Aorta (tissue), 5 donors: ENCODE results near the gene SH3BGRL2. TPM values are rescaled to one million over a fixed set of nuclear protein-coding genes. Genes with fewer than 3 reads are reported as not detected.

ENCODE experiments used
- ATAC-seq: fragments of 200-7000 bp; cut with Tn5 transposase; one replicate; pipeline ENCODE4 v1.9.1; 2022; ENCODE audit warnings: moderate library complexity; ENCODE audit not compliant: low FRiP score
- DNase-seq, 2 donors: peaks; one replicate each; pipeline ENCODE4 v3.0.0-alpha.2; 2020
- H3K27ac ChIP-seq, 2 donors: one replicate each; pipeline ENCODE4 v1.5.1; 2013; ENCODE audit warnings: low read length in 2 of 2, mild to moderate bottlenecking in 2 of 2, moderate library complexity in 2 of 2, control low read depth in 1 of 2, inconsistent platforms in 1 of 2, low read depth in 1 of 2
- H3K27me3 ChIP-seq, 2 donors: one replicate each; pipeline ENCODE4 v1.6.1; 2013; ENCODE audit warnings: control low read depth in 1 of 2, low read length in 1 of 2, mild to moderate bottlenecking in 1 of 2, moderate library complexity in 1 of 2; ENCODE audit not compliant: insufficient read depth in 2 of 2, control insufficient read depth in 1 of 2
- H3K36me3 ChIP-seq, 2 donors: one replicate each; pipeline ENCODE4 v1.6.1; 2013; ENCODE audit warnings: control low read depth in 1 of 2, low read length in 1 of 2, mild to moderate bottlenecking in 1 of 2; ENCODE audit not compliant: insufficient read depth in 2 of 2, control insufficient read depth in 1 of 2
- H3K4me1 ChIP-seq, 2 donors: one replicate each; pipeline ENCODE4 v1.6.1; 2013; ENCODE audit warnings: low read length in 2 of 2, control low read depth in 1 of 2, mild to moderate bottlenecking in 1 of 2, moderate library complexity in 1 of 2; ENCODE audit not compliant: insufficient read depth in 2 of 2, control insufficient read depth in 1 of 2
- H3K4me3 ChIP-seq, 2 donors: one replicate each; pipeline ENCODE4 v1.5.1; 2013; ENCODE audit warnings: low read length in 2 of 2, control low read depth in 1 of 2, mild to moderate bottlenecking in 1 of 2
- H3K9me3 ChIP-seq: one replicate; pipeline ENCODE4 v1.6.1; 2013; ENCODE audit warnings: mild to moderate bottlenecking, low read length; ENCODE audit not compliant: control insufficient read depth
- WGBS, 2 donors: extraction: QIAGEN DNeasy Blood & Tissue Kit; methylation state at CpG; one replicate each; pipeline ENCODE4 v1.1.7; 2013; 5-methylcytosine and 5-hydroxymethylcytosine counted together
- intact Hi-C, 2 donors: fragments of 100-400 bp; cut with DNase I; formaldehyde crosslinking; loops; one replicate each; pipeline versions ENCODE4 v1.14.2 to v1.15.0; 2022
- polyA plus RNA-seq, 2 donors: library from polyadenylated mRNA; stranded (reverse); fragments of 200-250 nt; gene quantifications; one replicate each; pipeline ENCODE4 v1.2.3, GENCODE V29; 2013
- total RNA-seq, 2 donors: library from RNA; stranded (reverse); fragmentation: NEBNext Ultra II Directional; extraction: Animal tissue kit (Norgen Biotek cat#: 25700); gene quantifications; one replicate each; pipeline ENCODE4 v1.2.1, GENCODE V29; 2021
- donor health status: healthy with polysubstance abuse.
- donor health status: Bipolar disorder and iron deficiency.
- donor health status: DM: no; HTN: no; CAD: no.
- donor health status: DM: no; HTN: no; CAD: no.
- donor health status: DM: yes; HTN: yes; CAD: no.

SH3BGRL2 gene
- total and polyA plus RNA-seq, 4 donors = 1.8 to 23.7 (median 20.8) TPM

DNA sequence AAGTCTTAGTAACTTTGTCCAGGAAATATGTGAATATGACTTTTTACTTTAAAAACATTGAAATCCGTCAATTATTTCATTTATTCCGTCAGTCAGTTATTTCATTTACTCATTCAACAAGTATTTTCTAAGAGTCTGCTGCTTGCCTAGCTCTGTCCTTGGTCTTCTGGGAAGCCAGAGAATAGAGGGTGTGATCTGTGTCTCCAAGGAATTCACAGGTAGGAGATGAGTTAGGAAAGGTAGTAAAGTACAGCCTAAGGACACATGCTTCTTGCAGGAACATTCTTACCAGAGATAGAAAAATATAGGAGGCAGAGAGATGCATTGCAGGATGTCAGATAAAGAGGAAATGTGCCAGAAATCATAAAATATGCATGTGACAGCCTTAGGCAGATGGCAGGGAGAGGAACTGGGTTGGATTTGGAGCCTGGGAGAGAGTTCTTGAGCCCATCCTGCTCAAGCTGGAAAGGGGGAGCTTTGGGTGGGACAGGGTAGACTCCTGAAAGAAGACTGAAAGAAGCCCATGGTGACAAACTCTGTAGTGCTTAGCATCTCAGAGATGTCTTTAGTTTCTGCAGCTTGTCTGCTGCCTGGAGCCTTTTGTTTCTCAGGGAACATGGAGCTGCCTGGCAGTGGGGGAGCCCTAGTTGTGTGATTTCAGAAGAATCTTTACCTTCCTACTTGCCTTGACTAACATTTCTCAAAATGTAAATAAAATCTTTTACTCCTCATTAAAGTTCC is 3.5 kb downstream of the SH3BGRL2 start:
- ATAC-seq = no peak
- intact Hi-C loops = no loop called here
- Histone ChIP-seq H3K4me3 (no peak overlapping the region), H3K27me3 (no peaks in the 10 kb centered on the region), H3K36me3 (no peaks in the 10 kb centered on the region), H3K27ac (no peak overlapping the region), H3K9me3 (no peaks in the 10 kb centered on the region), H3K4me1 (peaks cover 0 to 4% of the 10 kb centered on the region in 2 donors)
- no peak for DNase-seq
- 30 to 41% methylated on average over 2 of the region's 2 CpGs for WGBS, 2 donors

DNA sequence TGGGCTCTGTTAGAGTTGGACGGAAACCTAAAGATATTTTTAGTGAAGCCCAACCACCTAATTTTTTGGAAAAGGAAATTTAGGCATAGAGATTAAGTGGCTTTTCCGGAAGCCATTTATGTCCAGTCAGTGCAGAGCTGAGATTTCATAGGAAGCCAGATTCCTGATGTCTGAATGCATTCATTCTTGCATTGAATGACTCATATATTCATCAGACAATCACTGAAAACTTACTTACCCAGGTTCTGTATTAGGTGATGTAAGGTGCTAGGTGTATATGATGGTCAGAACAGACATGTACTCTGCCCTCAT is 4.1 kb downstream of the SH3BGRL2 start:
- intact Hi-C loops = no loop called here
- no peaks in the 10 kb centered on the region for H3K36me3 ChIP-seq
- WGBS, 2 donors = 8 to 15% methylated on average over 2 of the region's 2 CpGs
- no peak overlapping the region for H3K27ac ChIP-seq
- ATAC-seq (no peak), DNase-seq (no peak)
- peaks cover 0 to 4% of the 10 kb centered on the region in 2 donors for H3K4me1 ChIP-seq
- H3K9me3 ChIP-seq = no peaks in the 10 kb centered on the region
- no peaks in the 10 kb centered on the region for H3K27me3 ChIP-seq
- H3K4me3 ChIP-seq = no peak overlapping the region

DNA sequence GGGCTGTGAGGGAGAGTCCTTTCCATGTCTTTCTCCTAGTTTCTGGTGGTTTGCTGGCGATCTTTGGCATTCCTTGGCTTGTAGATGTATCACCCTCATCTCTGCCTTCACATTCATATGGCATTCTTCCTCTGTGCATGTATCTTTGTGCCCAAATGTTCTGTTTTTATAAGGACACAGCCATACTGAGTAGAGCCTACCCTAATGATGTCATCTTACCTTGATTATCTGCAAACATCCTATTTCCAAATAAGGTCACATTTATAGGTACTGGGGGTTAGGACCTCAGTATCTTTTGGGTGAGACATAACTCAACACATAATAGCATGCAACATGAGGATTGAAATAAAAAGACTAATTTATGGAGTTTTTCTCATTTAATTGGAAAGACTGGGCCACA is 5.5 kb downstream of the SH3BGRL2 start:
- no peak overlapping the region for H3K4me3 ChIP-seq
- no peaks in the 10 kb centered on the region for H3K36me3 ChIP-seq
- H3K27ac ChIP-seq = no peak overlapping the region
- DNase-seq (no peak), ATAC-seq (no peak)
- 94 to 100% methylated on average over 1 of the region's 1 CpG for WGBS, 2 donors
- no peaks in the 10 kb centered on the region for H3K9me3 ChIP-seq
- intact Hi-C loops = no loop called here
- no peaks in the 10 kb centered on the region for H3K27me3 ChIP-seq
- peaks cover 0 to 4% of the 10 kb centered on the region in 2 donors for H3K4me1 ChIP-seq

DNA sequence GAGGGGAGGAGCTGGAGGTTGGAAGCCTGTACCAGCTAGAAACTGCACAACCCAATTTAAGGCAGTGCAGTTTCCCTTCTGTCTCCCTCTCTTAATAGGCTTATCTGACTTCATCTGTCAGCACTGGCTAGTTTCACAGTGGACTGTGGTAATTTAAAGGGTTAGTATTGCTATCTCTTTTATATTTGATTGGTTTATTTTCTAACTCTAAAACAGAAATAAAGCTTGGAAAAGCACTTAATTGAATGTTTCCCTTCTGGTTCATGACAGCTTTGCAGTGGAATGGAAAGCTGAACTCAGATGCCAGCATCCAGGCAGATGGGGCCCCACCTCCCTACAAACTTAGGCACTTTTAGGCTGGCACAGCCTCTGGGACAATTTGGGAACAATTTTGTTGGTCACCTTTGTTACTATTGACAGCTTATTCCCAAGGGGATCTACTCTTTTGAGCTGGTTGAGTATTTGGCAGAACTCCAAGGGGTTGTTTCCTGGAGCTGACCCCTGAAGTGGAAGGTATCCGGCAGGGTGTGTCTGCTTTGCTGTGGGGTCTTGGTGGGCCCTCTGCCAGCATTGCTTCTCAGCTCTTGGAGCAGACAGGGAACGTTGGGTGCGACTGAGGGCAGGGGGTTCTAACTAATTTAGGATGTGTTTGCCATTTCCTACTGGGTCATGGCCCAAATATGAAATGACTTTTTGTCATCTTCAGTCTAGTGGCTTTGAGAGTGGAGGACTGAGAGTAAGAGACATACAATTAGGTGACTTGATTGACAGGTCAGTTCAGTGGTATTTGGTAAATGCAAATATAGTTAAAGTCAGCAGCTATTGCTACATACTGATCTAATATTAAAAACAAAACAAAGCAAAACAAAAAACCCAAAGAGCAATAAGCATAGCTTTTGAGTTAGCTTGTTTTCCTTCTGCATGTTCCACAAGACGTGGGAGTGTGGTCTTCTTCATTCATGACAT is 9.3 kb downstream of the SH3BGRL2 start:
- Histone ChIP-seq H3K9me3 (no peaks in the 10 kb centered on the region), H3K36me3 (no peaks in the 10 kb centered on the region), H3K27me3 (no peaks in the 10 kb centered on the region), H3K27ac (no peak overlapping the region), H3K4me1 (no peaks in the 10 kb centered on the region), H3K4me3 (no peak overlapping the region)
- 73 to 76% methylated on average over 4 of the region's 4 CpGs for WGBS, 2 donors
- intact Hi-C loops = no loop called here
- DNase-seq = no peak
- no peak for ATAC-seq

DNA sequence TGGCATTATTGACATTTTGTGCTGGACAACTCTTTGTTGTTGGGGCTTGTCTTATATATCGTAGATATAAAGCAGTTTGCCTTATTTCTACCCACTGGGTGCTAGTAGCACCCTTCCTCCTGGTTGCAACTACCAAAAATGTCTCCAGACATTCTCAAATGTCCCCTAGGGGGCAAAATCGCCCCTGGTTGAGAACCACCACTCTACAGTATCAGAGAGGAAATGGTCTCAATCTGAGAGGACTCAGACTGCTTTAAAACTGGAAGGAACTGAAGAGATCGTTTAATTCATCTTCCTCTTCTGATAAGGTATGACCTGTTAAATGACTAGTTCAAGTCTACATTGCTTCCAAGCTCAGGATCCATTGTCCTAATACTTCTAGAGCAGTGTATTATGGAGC is 14.9 kb downstream of the SH3BGRL2 start:
- H3K36me3 ChIP-seq = no peaks in the 10 kb centered on the region
- H3K27me3 ChIP-seq = no peaks in the 10 kb centered on the region
- intact Hi-C loops = no loop called here
- no peaks in the 10 kb centered on the region for H3K4me1 ChIP-seq
- 59 to 68% methylated on average over 3 of the region's 3 CpGs for whole genome bisulfite sequencing, 2 donors
- H3K27ac ChIP-seq = no peak overlapping the region
- H3K9me3 ChIP-seq = no peaks in the 10 kb centered on the region
- DNase-seq = no peak
- no peak overlapping the region for H3K4me3 ChIP-seq
- ATAC-seq = no peak

DNA sequence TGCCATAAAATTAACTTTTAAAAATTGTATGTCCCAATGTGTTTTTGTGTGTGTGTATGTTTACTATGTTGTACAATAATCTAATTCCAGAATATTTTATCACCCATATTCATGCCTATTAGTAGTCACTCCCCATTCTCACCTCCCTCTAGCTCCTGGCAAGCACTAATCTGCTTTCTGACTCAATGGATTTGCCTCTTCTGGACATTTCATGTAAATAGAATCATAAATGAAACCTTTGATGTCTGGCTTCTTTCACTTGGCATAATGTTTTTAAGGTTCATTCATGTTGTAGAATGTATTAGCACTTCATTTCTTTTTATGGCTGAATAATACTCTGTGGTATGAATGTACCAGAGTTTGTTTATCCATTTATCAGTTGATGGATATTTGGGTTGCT is 15.4 kb downstream of the SH3BGRL2 start:
- DNase-seq (no peak), ATAC-seq (no peak)
- H3K4me1 ChIP-seq = no peaks in the 10 kb centered on the region
- H3K4me3 ChIP-seq = no peak overlapping the region
- H3K27ac ChIP-seq = no peak overlapping the region
- H3K36me3 ChIP-seq = no peaks in the 10 kb centered on the region
- intact Hi-C loops = no loop called here
- no peaks in the 10 kb centered on the region for H3K9me3 ChIP-seq
- H3K27me3 ChIP-seq = no peaks in the 10 kb centered on the region

DNA sequence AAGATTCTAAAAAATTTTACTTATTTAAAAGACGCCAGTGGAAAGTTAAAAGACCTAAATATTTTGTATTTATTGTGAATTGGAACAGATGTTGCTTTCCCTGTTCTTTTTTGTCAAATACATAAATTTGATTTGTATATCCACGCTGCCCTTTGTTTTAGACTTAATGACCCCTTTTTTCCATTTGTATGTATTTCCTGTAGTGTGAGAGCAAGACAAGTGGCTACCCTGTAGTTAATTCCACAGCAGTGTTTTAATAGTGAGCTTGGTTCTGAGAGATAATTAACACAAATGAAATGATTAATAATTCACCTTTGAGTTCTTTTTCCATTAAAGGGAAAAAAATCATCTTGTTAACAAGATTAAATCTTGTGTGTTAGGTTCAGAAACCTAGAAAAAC is 16.6 kb downstream of the SH3BGRL2 start:
- Histone ChIP-seq H3K36me3 (no peaks in the 10 kb centered on the region), H3K9me3 (no peaks in the 10 kb centered on the region), H3K4me3 (no peak overlapping the region), H3K27me3 (no peaks in the 10 kb centered on the region), H3K27ac (no peak overlapping the region), H3K4me1 (no peaks in the 10 kb centered on the region)
- ATAC-seq (no peak), DNase-seq (no peak)
- 93 to 97% methylated on average over 2 of the region's 2 CpGs for WGBS, 2 donors
- intact Hi-C loops = no loop called here

DNA sequence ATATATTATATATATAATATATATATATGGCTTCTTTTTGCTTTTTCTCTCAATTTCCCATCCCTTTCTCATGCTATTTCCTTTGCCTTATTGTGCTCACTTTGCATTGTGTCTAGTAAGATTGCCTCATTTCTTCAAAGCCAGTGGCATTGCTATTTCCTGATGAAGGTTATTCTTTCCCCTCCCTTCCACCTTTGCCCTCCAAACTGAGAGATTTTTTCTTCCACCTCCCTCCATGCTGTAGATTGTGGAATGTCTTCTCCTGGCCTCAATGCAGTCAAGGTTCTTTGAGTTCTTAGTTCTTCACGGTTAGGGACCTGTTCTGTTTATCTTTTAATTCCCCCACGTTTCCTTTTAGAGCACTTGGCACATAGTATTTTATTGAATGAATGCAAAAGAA is 17.2 kb downstream of the SH3BGRL2 start:
- Histone ChIP-seq H3K9me3 (no peaks in the 10 kb centered on the region), H3K27me3 (no peaks in the 10 kb centered on the region), H3K36me3 (no peaks in the 10 kb centered on the region), H3K4me1 (no peaks in the 10 kb centered on the region), H3K4me3 (no peak overlapping the region), H3K27ac (no peak overlapping the region)
- ATAC-seq (no peak), DNase-seq (no peak)
- WGBS, 2 donors = 26 to 36% methylated on average over 2 of the region's 2 CpGs
- intact Hi-C loops = no loop called here

DNA sequence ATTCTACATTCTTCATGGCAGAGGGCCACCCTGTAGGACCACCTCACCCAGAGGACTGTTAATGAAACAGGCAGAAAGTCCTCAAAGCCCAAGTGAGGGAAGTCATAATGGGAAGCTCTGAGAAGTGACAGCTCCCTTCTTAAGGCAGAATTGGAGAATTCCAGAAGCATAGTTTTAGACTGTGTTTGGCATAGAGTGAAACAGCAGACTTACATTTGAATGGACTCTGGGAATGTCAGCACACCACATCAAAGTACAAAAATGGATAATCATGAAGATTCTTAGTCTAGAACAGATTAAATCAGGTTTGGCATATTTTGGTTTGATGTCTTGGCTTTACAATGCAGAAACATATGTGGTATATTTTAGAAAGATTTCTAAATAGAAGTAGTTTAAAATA is 17.9 kb downstream of the SH3BGRL2 start:
- Histone ChIP-seq H3K9me3 (no peaks in the 10 kb centered on the region), H3K27me3 (no peaks in the 10 kb centered on the region), H3K4me3 (no peak overlapping the region), H3K36me3 (no peaks in the 10 kb centered on the region), H3K27ac (no peak overlapping the region), H3K4me1 (no peaks in the 10 kb centered on the region)
- DNase-seq = no peak
- intact Hi-C loops = no loop called here
- ATAC-seq = no peak
